ACC112 (cell line): ENCODE measurements around the gene ACSM2B.
"Not testable (repeated sequence)": the region's sequence is repeated elsewhere in the genome, so short reads cannot be mapped to it uniquely, and the experiment has no call there.

Experiments used
- H2AFZ ChIP-seq: fragments of 200-600 bp; sonication (generic); one replicate; pipeline ENCODE4 v1.6.0; 2017; ENCODE audit warnings: antibody characterized with exemption, low read length; ENCODE audit not compliant: unreplicated experiment
- H3K27ac ChIP-seq: fragments of 200-600 bp; sonication (generic); 2 replicates; pipeline ENCODE4 v1.5.1; 2014; ENCODE audit warnings: low read depth, mild to moderate bottlenecking, antibody characterized with exemption, low read length, moderate library complexity
- H3K27me3 ChIP-seq: fragments of 200-600 bp; sonication (generic); 2 replicates; pipeline ENCODE4 v1.6.1; 2014; ENCODE audit warnings: mild to moderate bottlenecking, antibody characterized with exemption, low read length, moderate library complexity, mixed read lengths; ENCODE audit not compliant: insufficient read depth
- H3K36me3 ChIP-seq: fragments of 200-600 bp; sonication (generic); 2 replicates; pipeline ENCODE4 v1.6.1; 2016; ENCODE audit warnings: mild to moderate bottlenecking, antibody characterized with exemption, low read length, moderate library complexity, mixed read lengths; ENCODE audit not compliant: insufficient read depth
- H3K4me1 ChIP-seq: fragments of 200-600 bp; sonication (generic); one replicate; pipeline ENCODE4 v1.6.1; 2016; ENCODE audit warnings: low read length, mixed read lengths; ENCODE audit not compliant: insufficient read depth, unreplicated experiment, control insufficient read depth
- H3K4me3 ChIP-seq: fragments of 200-600 bp; sonication (generic); 2 replicates; pipeline ENCODE4 v1.5.1; 2014; ENCODE audit warnings: mild to moderate bottlenecking, low read depth, low read length
- H3K79me2 ChIP-seq: fragments of 200-600 bp; sonication (generic); one replicate; pipeline ENCODE4 v1.6.0; 2016; ENCODE audit warnings: low read length; ENCODE audit not compliant: control insufficient read depth, unreplicated experiment, insufficient read depth

ACSM2B gene, protein sequence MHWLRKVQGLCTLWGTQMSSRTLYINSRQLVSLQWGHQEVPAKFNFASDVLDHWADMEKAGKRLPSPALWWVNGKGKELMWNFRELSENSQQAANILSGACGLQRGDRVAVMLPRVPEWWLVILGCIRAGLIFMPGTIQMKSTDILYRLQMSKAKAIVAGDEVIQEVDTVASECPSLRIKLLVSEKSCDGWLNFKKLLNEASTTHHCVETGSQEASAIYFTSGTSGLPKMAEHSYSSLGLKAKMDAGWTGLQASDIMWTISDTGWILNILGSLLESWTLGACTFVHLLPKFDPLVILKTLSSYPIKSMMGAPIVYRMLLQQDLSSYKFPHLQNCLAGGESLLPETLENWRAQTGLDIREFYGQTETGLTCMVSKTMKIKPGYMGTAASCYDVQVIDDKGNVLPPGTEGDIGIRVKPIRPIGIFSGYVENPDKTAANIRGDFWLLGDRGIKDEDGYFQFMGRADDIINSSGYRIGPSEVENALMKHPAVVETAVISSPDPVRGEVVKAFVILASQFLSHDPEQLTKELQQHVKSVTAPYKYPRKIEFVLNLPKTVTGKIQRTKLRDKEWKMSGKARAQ

DNA sequence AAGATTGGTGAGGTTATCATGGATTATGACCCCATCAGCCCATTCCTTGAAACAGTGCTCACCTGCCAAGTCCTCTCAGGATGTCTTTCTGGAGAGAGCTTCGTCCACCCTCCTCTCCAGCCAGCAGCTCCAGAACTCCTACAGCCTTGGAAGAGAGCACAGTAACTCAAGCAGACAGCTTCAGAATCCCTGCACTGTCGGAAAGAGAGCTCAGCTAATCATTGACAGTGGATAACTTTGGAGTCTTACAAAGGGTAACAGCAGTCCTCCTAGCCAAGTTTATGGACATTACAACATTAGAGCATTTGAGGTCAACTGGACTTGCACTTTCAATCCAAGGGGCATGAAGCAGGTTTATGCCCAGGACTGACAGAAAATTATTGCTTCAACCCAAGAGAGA, at the start of gene ACSM2B:
Gene ACSM2B, minus strand, starts transcription at position 223 of the 400 bp plus-strand sequence. CDS start 11,522 bp downstream, outside the sequence.
- not testable (repeated sequence) for H3K27ac ChIP-seq, H3K4me3 ChIP-seq, H3K79me2 ChIP-seq, H3K4me1 ChIP-seq, H3K27me3 ChIP-seq, H3K36me3 ChIP-seq, H2AFZ ChIP-seq

DNA sequence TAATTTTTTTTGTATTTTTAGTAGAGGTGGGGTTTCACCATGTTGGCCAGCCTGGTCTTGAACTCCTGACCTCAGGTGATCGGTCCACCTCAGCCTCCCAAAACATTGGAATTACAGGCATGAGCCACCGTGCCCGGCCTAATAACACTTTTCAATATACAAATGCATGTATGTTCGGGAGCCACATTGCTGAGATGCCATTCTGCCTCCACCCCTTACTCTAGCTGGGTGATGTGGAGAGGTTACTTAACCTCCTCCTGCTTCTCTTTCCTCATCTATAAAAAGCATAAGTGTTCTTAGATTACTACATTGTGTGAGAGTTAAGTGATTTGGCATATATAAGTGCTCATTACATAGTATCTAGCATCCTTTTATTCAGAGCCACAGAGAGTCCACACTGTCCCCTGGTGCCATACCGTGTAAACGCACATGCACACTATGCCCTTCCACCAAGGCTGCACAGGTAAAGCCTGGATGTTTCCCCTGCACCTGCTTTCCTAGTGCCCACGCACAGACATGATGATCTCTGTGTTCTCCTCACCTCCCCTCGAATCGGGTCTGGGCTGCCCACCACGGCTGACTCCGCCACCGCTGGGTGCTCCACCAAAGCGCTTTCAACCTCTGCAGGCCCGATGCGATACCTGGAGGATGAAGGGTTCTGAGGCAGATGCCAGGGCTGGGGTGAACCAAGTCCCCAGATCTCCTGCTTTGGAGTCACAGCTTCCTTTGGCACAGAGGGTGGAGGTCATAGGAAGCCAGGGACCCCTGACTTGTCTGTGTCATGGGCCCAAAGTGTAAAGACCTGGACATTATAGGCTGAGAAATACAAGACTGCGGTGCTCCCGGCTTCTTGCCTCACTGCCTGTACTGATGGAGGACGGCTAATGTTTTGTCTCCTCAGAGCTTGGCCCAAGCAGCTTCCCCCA, 49.0 kb upstream of the ACSM2B start:
- H3K36me3 ChIP-seq = no peaks in the 10 kb centered on the region
- H3K79me2 ChIP-seq = no peaks in the 10 kb centered on the region

DNA sequence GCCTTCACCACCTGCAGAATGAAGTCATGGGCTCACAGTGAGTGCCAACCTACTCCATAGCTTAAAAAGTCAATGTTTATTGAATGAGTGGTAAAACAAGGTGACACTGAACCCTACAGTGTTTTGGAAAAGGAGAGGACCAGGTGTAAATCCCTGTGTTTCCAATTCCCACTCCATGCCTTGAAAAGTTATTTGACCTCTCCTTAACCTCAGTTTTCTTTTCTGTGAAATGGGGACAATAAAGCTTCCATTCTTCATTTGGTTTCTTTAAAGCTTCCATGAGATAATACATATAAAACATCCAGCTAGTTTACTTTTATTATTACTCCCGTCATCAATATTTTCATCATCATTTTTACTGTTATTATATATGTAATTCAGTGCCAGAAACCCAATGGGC, 48.0 kb upstream of the ACSM2B start:
- Histone ChIP-seq H3K4me1 (no peaks in the 10 kb centered on the region), H3K36me3 (no peaks in the 10 kb centered on the region), H3K27me3 (0 out of 2 replicates have a peak, but pooled peaks cover 5% of the 10 kb centered on the region), H2AFZ (no peak overlapping the region), H3K79me2 (no peaks in the 10 kb centered on the region), H3K4me3 (no peak overlapping the region), H3K27ac (no peak overlapping the region)

More for the DNA sequence above, 49.0 kb upstream of the ACSM2B start:
- Histone ChIP-seq H3K27me3 (0 out of 2 replicates have a peak, but pooled peaks cover 5% of the 10 kb centered on the region), H2AFZ (no peak overlapping the region), H3K4me3 (no peak overlapping the region), H3K27ac (no peak overlapping the region), H3K4me1 (no peaks in the 10 kb centered on the region)

DNA sequence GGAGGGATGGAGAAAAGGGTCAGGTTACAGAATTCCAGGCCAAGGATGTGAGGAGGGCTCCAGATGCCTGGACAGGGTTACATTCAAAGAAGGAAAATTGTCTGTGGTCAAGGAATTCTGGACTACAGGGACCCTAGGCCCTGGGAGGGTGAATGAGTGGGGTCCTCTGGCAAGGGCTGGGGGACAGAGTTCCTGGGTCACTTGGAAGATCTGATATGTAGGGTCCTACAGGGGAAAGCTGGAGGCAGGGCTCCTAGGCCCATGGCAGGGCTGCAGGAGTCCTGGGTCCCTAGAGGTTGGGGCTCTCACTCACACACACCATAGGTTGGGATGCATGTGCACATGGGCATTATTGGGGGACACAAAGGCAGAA, 46.3 kb upstream of the ACSM2B start:
- no peak overlapping the region for H3K27ac ChIP-seq
- no peaks in the 10 kb centered on the region for H3K79me2 ChIP-seq
- no peaks in the 10 kb centered on the region for H3K27me3 ChIP-seq
- H3K36me3 ChIP-seq = no peaks in the 10 kb centered on the region
- H2AFZ ChIP-seq = no peak overlapping the region
- H3K4me3 ChIP-seq = no peak overlapping the region
- no peaks in the 10 kb centered on the region for H3K4me1 ChIP-seq

DNA sequence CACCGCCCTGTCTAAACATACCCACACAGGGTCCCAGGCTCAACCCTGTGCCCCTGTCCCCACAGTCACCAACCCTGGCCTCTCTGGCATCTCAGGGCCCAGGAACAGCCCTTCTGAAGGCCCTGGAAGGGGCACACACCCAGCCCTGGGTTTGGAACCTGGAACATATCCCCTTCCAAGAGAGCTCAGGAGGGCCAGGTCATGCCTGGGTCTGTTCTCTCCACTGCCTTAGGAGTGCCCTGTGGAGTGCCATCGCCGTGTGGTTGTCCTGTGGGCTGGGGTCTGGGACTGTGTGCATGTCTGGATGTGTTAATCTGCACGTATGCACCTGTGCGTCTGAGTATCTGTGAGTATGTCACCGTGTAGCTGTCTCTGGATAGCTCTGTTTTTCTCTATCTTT, 45.2 kb upstream of the ACSM2B start:
- Histone ChIP-seq H3K4me3 (no peak overlapping the region), H3K4me1 (no peaks in the 10 kb centered on the region), H3K27ac (no peak overlapping the region), H3K27me3 (no peaks in the 10 kb centered on the region), H2AFZ (no peak overlapping the region), H3K79me2 (no peaks in the 10 kb centered on the region), H3K36me3 (no peaks in the 10 kb centered on the region)

DNA sequence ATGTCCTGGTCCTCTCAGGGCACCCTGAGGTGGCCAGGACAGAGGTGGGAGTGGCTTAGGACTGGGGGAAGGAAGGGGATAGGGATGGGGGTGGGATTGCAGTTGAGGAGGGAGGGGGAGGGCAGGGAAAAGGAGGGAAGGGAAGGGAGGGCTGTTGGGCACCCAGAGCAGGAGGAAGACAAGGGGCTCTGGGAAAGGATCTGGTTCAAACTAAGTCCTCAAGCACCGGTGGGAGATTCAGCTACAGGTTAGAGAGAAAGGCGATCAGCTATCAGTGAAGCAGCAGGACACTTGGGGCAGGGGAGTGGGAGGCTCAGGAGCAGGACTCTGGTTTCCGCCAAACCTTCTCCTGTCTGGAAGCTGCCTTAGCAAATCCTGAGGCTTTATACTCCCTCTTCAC, 44.6 kb upstream of the ACSM2B start:
- Histone ChIP-seq H3K4me1 (no peaks in the 10 kb centered on the region), H3K27me3 (no peaks in the 10 kb centered on the region), H3K27ac (no peak overlapping the region), H2AFZ (no peak overlapping the region), H3K36me3 (no peaks in the 10 kb centered on the region), H3K4me3 (no peak overlapping the region), H3K79me2 (no peaks in the 10 kb centered on the region)

DNA sequence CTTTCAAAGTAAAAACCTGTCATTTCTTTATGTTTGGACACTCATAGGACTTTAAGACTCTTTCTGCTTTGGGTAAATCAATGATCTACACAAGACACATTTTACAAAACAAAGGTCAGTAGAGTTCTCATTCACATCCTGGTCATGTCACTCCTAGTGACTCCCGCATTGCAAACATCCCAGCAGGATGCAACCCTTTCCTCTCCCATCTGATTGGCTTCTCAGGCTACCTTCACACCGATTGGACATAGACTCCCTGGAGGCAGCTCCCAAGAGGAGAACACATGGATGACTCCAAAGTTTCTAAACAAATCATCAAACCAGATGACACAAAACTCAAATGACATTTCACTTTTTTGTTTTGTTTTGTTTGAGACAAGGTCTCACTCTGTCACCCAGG, 43.8 kb upstream of the ACSM2B start:
- Histone ChIP-seq H3K79me2 (no peaks in the 10 kb centered on the region), H2AFZ (no peak overlapping the region), H3K36me3 (no peaks in the 10 kb centered on the region), H3K27me3 (no peaks in the 10 kb centered on the region), H3K4me1 (no peaks in the 10 kb centered on the region), H3K27ac (no peak overlapping the region), H3K4me3 (no peak overlapping the region)

DNA sequence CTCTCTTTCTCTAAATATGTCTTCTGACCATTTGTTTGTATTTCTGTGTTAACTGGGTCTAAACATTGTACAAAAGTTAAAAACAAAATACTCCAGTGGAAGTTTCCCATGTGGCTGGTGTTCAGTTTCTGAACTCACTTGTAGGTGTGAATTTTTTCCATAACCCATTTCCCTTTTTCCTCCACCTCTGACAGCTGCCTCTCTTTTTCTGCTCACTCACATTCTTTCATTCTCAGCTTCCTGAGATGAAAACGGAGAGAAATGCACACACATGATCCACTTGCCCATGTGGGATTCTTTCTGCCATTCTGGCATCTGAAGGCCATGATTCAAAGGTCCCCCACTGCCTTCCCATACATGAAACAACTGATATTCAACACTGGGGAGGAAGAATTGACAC, 41.1 kb upstream of the ACSM2B start:
- no peak overlapping the region for H2AFZ ChIP-seq
- no peaks in the 10 kb centered on the region for H3K79me2 ChIP-seq
- H3K27me3 ChIP-seq = no peaks in the 10 kb centered on the region
- H3K4me3 ChIP-seq = no peak overlapping the region
- H3K4me1 ChIP-seq = no peaks in the 10 kb centered on the region
- H3K36me3 ChIP-seq = no peaks in the 10 kb centered on the region
- no peak overlapping the region for H3K27ac ChIP-seq

DNA sequence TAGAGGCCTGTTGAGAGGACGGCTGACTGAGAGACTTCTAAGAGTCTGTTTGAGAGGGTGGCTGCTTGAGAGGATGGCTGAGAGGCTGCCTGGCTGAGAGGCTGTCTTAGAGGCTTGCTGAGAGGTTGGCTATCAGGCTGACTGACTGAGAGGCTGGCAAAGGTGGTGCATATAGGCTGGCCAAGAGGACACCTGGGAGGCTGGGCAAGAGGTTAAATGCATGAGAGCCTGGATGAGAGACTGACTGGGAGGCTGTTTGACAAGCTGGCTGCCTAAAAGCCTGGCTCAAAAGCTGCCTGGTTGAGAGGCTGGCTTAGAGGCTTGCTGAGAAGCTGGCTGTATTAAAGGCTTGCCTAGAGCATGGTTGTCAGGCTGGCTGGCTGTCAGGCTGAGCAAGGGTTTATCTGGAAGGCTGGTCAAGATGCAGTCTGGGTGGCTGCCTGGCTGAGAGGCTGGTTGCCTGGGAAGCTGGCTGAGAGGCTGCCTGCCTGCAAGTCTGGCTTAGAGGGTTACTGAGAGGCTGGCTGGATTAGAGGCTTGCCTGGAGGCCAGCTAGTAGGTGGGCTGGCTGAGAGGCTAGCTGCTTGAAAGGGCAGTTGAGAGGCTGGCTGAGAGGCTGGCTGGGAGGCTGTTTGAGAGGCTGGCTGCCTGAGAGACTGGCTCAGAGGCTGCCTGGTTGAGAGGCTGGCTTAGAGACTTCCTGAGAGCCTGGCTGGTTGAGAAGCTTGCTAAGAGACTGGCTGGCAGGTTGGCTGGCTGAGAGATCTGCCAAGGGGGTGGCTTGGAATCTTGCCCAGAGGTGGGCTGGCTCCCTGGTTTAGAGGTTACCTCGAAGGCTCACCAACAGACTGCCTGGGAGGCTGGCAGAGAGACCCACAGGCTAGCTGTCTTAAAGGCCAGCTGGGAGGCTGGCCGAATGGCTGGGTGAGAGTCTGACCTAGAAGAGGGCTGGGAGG, 38.3 kb upstream of the ACSM2B start:
- no peak overlapping the region for H3K4me3 ChIP-seq
- no peaks in the 10 kb centered on the region for H3K79me2 ChIP-seq
- H3K36me3 ChIP-seq = no peaks in the 10 kb centered on the region
- no peak overlapping the region for H3K27ac ChIP-seq
- H3K4me1 ChIP-seq = no peaks in the 10 kb centered on the region
- no peaks in the 10 kb centered on the region for H3K27me3 ChIP-seq
- H2AFZ ChIP-seq = no peak overlapping the region
